DMS 273 (cell line): ENCODE data around the gene TAS1R1.
A peak's percentile ranks its signal among the peaks of the same experiment; 100 is the strongest.
"Not testable (repeated sequence)": the region's sequence is repeated elsewhere in the genome, so short reads cannot be mapped to it uniquely, and the experiment has no call there.

Source experiments
- DNase-seq: peaks from one replicate; lab custom pipeline; 2025; ENCODE audit not compliant: unreplicated experiment; lab: John Stamatoyannopoulos, UW

TAS1R1 gene

DNA sequence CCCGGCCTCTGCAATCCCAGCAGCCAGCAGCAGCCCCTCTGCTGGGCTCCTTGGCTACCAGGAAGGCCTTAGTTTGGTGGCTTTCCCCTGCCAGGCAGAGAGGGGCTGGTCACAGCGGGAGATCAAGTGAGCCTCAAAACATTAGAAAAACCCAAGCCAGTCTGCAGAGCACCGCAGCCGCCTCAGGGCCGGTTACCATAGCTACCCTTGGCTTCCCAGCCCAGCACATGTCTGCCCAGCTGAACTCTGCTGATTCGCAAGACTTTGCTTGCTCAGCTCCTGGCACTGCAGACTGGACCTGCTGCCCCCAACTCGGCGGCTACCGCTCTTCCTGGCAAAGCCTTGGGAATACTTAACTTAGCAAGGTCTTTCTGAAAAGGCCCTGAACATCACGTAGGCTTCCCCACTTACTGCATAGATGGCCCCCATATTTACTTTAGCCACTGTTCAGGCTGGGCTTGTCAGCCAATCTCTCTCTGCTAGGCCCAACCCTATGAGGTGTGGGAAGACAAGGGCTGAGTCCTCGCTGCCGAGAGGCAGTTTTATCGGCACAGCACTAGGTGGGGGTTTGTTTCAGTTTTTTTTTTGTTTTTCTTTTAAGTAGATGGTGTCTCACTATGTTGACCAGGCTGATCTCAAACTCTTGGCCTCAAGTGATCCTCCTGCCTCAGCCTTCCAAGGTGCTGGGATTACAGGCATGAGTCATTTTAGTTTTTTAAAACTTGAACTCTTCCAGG, 35.0 kb upstream of the TAS1R1 start:
- DNase-seq = peak; percentile 93

DNA sequence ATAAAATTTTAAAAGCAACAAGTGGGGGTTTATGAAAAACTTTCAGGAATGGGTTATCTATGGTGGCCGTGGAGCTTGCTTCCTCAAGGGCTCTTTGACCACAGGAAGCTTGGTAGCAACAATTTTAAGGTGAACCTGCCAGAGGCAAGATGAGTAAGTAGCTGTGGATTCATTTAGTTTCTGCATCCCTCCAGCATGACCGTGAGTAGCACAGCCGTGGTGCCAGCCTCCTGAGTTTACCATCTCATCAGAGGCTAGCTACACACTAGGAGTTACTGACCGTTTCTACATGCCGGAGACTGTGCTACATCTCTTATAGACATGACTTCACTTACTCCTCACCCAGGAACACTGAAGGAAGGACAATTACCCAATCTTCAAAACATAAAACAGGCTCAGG, 33.6 kb upstream of the TAS1R1 start:
- DNase-seq = no peak

DNA sequence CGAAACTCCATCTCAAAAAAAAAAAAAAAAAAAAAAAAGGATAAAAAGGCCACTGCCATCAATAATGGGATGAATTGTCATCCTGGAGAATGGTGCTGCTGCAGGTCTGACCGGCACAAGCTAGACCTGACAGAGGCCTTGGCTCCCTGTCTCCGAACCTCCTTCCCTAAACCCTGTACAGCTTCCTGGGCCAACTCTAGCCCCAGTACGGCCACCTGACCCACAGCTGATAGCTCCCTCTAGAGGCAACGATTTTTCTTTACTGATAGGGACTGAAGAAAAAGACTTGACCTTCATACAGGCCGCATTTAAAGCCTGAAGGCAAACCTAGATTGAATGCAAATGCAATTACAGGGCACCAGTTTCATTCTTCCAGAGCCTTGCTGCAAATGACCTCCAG, 31.5 kb upstream of the TAS1R1 start:
- DNase-seq = peak; percentile 76

DNA sequence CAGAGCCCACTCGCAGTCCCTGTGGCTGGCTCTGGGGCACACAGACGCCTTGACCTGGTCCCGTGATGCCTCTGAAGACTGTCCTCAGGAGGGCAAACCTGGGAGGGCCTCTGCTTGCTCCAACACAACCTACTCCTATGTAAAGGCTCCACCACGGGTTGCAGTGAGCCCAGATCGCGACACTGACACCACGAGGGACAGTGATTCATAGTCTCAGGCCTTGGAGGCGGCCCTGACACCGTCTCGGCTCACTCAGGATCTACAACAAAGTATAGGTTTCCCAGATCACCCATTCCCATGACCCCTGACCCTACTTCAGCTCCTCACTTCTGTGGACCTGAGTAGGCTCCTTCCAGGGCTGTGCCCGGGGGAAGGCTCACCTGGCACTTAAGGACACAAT, 28.8 kb upstream of the TAS1R1 start:
- no peak for DNase-seq

DNA sequence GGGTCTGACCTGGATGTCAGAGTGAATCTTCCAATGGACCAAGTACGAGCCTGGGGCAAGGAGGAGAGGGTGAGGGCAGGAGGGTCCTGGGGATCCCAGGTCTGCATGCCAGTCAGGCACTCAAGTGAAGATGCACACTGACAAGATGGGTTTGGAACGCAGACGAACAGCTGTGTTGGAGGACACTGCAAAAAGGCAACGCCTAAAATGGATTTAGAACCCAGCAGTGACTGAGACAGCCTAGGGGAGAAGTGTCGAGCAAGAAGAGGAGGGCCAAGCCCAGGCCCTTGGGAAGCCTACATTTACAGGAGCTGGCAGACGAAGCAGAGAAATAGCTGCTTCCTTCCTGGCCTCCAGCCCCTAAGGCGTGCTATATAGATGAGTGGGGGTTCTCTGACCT, 26.6 kb upstream of the TAS1R1 start:
- no peak for DNase-seq

DNA sequence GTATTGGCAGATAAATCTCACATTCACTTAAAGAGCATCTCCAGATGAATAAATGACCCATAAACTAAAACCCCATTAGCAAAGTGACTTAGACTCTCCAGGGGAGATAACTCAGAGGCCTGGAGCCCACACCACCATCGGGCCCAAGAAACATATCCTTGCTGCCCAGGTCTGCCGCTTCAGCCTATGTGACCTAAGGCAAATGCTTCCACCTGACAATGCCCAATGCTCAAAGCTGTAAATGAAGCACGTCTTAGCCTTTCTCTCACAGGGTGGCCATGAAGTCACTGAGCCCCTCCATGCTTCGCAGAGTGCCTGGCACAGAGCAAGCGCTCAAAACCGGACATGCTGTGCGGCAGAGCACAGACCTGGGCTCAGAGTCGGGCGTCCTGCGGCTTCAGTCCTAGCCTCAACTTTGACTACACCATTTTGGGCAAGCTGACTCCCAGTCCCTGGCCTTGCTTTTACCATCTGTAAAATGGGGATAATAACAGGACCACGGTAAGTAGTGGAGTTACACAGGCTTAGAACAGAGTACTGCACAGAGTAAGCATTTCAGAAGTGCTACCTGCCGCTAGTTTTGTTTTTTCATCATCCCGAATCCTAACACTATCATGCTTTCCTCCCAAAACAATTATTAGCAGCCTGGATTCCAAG, 24.5 kb upstream of the TAS1R1 start:
- DNase-seq = no peak

DNA sequence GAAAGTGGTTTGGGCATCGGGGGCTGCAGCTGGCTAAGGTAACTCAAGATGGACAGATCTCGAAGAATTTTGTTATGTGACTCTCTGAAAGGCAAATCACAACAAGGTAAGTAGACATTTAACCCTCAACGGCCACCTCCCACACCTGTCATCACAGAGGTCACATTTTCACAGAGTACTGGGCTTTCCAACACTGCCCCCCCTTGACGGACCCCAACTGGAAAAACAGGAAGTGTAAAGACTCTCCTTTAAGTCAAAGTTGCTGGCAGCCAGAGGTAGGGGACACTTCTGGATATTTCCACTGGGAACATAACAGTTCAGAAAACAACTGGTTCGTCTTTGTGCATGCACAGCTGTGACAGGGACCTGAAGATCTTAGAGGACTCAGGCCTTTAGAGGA, 23.1 kb upstream of the TAS1R1 start:
- DNase-seq = no peak

DNA sequence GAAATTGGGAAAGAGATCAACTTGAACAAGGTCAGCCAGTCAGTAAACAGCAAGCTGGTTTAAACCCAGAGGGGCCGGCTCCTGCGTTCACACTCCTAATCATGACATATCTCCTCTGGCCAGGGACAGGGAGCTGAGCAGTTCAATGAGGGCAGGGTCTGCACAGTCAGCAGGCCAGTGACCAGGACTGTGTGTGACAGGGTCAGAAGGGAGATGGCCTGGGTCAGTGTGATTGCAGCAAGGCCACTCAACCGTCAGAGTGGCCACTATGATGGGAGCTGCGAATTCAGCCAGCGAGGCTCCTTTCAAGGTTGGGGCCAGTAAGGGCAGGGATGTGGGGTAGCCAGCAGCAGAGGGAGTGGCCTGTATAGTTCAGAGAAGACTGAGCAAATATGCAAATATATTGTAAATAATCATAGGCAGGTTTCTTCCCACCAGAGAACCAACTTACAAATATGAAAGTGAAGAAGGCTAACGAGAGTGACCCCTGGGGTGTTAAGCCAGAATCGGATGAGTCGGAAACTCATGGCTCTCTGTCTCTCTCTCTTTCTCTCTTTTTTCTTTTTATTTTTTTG, 20.8 kb upstream of the TAS1R1 start:
- DNase-seq = no peak

DNA sequence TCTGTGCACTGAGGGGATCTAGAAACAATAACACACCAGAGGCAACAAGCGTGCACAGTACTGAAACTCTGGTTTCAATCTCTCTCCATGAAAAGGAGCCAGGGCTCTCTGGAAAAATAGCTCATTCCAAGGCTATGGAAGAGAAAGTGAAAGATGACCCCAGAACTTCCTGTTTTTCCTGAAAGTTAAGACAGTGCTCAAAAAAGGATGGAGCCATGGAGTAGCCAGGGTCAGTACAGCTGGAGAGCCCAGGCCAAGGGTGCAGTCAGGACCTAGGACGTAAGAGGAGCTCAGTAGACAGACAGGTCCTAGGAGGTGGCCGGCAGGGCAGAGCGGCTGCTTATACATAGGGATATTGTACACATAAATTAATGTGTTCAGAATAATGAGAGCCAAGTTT, 19.9 kb upstream of the TAS1R1 start:
- no peak for DNase-seq

DNA sequence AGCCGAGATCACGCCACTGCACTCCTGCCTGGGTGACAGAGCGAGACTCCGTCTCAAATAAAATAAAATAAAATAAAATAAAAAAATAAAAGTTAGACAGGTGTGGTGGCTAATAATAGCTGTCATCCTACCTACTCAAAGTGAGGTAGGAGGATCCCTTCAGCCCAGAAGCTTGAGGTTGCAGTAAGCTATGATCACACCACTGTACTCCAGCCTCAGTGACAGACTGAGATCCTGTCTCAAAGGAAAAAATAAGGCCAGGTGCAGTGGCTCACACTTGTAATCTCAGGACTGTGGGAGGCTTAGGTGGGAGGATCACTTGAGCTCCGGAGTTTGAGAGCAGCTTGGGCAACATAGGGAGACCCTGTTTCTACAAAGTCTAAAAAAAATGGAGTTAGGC, 18.8 kb upstream of the TAS1R1 start:
- DNase-seq = no peak

DNA sequence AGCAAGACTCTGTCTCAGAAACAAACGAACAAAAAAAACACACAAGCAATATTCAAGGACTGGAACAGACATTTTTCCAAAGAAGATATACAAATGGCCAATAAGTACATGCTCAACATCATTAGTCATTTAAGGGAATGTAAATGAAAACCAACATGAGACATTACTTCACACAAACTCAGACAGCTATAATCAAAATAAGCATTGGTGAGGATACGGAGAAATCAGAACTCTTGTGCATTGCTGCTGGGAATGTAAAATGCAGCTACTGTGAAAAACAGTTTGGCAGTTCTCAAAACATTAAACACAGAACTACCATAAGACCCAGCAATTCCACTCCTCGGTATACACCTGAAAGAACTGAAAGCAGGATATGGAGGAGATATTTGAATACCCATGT, 16.2 kb upstream of the TAS1R1 start:
- no peak for DNase-seq

DNA sequence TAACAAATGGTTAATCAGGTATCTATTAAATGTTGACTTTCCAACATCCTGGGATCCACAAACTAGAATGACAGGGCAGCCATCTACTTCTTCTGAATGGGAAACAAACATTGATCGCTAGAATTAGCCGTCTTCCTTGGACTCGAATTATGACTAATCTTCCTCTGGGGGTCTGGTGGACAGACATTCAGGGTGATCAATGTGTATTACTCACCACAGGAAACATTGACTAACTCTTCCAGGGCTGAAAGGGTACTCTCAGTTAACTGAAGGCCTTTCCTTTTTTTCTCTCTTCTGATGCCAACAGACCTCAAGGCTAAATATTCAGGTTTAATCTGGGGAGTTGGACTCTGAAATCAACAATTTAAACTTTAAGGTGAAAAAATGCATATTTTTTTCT, 10.3 kb upstream of the TAS1R1 start:
- no peak for DNase-seq

DNA sequence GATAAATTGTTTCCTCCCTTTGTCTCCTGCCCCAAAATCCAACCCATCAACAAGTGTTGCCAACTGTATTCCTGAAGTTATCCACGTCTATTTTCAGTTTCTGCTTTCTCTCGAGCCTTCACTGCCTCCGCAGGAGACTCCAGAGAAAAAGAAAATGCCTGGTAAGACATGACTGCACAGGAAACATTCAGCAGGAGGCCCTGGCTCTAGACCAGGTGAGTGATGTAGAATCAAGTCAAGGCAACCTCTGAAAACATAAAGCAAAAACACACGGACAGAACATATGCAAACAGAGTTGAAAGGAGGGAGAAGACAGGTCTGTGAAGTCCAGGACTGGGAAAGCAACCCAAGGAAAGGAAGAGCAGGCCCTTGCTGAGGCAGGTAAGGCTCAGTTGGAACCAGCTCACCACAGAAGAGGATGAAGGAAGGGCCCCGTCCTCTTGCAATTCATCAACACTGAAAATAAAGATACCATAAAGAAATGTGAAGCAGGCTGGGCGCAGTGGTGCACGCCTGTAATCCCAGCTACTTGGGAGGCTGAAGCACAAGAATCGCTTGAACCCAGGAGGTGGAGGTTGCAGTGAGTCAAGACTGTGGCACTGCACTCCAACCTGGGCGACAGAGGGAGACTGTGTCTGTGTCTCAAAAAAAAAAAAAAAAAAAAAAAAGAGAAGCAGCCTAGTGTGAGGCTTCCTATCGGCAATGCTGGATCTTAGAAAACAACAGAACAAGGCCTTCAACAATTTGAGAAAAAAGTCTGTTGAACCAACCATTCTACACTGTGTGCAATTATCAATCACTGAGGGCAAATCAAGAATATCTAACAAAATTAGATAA, 9.6 kb upstream of the TAS1R1 start:
- no peak for DNase-seq

DNA sequence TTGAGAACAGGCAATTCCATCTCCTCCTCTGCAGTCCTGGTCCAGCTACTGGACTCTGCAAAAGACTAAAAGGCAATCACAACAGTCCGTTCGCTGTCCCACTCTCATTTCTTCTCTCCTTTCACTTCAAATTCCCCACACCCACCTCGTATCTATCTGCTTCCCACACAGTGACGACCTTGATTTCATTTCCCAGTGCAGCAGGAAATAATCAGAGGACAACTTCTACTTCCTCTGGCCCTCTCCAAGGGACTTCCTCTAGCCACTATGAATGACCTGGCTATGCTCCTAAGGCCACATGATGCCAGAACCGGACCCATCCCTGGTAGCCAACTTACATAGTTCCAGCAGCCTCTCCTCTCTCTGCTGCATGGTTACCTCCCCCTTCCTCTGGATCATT, 8.8 kb upstream of the TAS1R1 start:
- DNase-seq = no peak

DNA sequence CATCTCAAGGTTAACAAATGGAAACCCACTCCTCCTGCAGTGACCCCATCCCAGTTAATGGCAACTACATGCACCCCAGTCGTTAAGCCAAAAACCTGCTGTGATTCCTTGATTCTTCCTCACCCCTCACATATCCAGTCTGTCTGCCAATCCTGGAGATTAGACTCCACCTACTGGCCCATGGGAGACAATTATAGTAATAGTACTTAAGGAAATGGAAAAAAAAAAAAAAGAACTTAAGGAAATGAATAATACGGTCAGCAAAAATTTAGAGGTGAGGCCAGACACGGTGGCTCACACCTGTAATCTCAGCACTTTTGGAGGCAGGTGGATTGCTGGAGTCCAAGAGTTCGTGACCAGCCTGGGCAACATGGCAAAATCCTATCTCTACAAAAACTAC, 7.8 kb upstream of the TAS1R1 start:
- peak; percentile 27 for DNase-seq

DNA sequence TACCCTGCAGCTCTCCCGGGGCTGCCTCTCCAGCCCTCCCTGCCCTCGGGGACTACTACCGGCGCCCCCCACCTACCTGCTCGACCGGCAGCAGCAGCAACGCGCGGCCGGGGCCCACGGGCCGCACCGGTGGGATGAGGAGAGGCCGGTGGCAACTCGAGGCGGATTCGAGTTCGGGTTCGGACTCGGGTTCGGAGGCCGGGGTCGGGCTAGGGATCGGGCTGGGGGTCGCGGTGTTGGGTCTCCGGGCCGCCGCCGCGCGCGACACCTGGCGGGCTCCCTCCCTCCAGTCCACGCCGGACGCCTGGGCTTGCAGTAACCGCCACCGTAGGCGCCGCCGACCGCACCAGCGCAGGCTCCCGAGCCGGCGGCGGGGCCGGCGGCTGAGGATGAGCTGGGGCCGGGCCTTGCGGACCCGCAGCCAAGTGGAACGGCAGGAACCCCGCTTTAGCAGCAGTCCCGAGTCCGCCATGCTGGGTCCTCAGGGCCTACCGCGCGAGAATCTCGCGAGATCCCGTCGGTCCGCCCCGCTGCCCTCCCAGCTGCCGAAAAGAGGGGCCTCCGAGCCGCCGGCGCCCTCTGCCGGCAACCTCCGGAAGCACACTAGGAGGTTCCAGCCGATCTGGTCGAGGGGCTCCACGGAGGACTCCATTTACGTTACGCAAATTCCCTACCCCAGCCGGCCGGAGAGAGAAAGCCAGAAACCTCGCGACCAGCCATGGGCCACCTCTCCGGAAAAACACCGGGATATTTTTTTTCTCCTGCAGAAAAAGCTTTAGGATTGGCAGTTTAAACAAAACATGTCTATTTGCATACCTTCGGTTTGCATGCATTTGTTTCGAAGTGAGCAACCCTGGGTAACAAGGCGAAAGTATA, 838 bp upstream of the TAS1R1 start, which contains the start of gene NOL9:
TSS of gene NOL9 (minus strand) at position 483 of the 876 bp plus-strand sequence. CDS start at position 472, 11 bp downstream.
- peak; percentile 98 for DNase-seq

DNA sequence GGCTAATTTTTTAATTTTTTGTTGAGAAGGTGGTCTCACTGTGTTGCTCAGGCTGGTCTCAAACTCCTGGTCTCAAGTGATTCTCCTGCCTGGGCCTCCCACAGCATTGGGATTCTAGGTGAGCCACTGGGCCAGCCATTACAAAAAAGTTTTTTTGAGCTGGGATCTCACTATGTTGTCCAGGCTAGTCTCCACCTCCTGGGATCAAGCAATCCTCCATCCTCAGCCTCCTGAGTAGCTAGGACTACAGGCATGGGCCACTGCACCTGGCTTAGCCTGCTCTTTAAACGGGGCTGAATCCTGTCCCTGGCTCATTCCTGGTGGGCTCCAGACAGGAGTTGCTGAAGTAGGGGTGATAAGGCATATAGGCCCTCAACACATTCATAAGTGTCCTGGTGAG, 2.5 kb downstream of the TAS1R1 start:
- DNase-seq = no peak

DNA sequence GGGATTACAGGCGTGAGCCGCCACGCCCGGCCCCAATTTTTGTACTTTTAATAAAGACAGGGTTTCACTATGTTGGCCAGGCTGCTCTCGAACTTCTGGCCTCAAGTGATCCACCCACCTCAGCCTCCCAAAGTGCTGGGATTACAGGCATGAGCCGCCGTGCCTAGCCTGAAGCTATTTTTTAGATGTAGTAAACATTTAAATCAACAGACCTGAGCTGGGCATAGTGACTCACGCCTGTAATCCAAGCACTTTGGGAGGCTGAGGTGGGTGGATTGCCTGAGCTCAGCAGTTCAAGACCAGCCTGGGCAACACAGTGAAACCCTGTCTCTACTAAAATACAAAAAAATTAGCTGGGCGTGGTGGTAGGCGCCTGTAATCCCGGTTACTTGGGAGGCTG, 4.1 kb downstream of the TAS1R1 start:
- DNase-seq = not testable (repeated sequence)

DNA sequence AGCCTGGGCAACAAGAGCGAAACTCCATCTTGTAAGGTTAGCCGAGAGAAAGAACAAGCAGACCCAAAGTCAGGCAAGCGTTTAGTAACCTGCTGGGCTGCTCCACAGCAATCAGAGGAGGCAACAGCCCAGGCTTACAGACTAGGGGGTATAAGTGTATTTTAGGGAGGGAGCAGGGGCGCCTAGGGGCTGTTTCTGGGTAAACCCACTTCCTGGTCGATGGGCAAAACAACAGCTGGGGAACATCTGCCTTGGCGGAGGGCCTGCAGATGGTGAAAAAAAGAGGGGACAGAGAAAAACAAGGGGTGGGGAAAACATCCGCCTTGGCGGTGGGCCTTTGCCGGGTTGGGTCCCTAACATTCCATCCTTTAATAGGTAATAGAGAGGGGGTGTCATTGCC, 5.2 kb downstream of the TAS1R1 start:
- DNase-seq = no peak

DNA sequence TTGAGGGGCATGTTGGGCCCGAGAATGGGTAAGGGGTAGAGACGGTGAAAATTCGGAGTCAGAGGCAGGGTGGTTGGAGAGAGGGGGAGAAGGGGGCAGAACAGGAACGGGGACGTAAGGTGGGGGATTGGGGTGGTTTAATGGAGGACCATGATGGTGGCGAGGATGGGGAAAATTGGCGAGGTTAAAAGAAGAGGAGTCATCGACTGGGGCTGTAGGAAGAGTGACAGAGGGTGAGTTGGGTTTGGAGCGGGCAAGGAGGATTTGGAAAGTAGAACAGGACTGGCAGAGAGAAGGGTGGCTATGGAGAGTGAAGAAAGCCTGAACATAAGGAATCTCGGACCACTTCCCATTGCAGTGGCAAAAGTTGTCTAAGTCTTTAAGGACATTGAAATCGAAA, 13.9 kb downstream of the TAS1R1 start:
- no peak for DNase-seq

DNA sequence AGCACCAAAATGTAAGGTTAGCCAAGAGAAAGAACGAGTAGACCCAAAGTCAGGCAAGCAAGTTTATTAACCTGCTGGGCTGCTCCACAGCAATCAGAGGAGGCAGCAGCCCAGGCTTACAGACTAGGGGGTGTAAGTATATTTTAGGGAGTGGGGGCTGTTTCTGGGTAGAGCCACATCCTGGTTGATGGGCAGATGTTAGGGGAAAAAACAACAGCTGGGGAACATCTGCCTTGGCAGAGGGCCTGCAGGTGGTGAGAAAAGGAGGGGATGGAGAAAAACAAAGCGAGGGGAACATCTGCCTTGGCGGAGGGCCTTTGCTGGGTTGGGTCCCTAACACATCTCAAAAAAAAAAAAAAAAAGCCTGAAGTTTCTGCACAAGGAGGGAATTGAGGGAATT, 15.0 kb downstream of the TAS1R1 start:
- DNase-seq = peak; percentile 32
